H9 (cell line): ENCODE data around the gene LPGAT1. TPM values are rescaled to one million over a fixed set of nuclear protein-coding genes. Genes with fewer than 3 reads are reported as not detected.

Source experiments
- DNase-seq: peaks from one replicate; pipeline ENCODE4 v3.0.0-alpha.2; 2017
- H2AFZ ChIP-seq: one replicate; pipeline ENCODE4 v1.6.1; 2013; ENCODE audit warnings: mild to moderate bottlenecking, low read length, control low read depth, moderate library complexity
- H2AK5ac ChIP-seq: 2 replicates; pipeline ENCODE4 v1.6.1; 2013; ENCODE audit warnings: low read length, control low read depth, mixed read lengths; ENCODE audit not compliant: insufficient read length
- H2BK120ac ChIP-seq: one replicate; pipeline ENCODE4 v1.6.1; 2013; ENCODE audit warnings: low read depth, mild to moderate bottlenecking, low read length, control low read depth, inconsistent platforms; ENCODE audit not compliant: poor library complexity, severe bottlenecking
- H2BK12ac ChIP-seq: 2 replicates; pipeline ENCODE4 v1.6.1; 2013; ENCODE audit warnings: low read length, control low read depth, mixed read lengths, low read depth; ENCODE audit not compliant: insufficient read length
- H2BK15ac ChIP-seq: 2 replicates; pipeline ENCODE4 v1.6.1; 2013; ENCODE audit warnings: low read depth, low read length, control low read depth
- H2BK20ac ChIP-seq: one replicate; pipeline ENCODE4 v1.6.1; 2013; ENCODE audit warnings: low read depth, mild to moderate bottlenecking, low read length, control low read depth, inconsistent platforms; ENCODE audit not compliant: poor library complexity, severe bottlenecking
- H2BK5ac ChIP-seq: 2 replicates; pipeline ENCODE4 v1.6.1; 2013; ENCODE audit warnings: low read length, control low read depth, mixed read lengths; ENCODE audit not compliant: insufficient read length
- H3K14ac ChIP-seq: 2 replicates; pipeline ENCODE4 v1.6.1; 2013; ENCODE audit warnings: low read length, control low read depth; ENCODE audit not compliant: insufficient read depth
- H3K18ac ChIP-seq: 2 replicates; pipeline ENCODE4 v1.6.1; 2013; ENCODE audit warnings: low read depth, mild to moderate bottlenecking, mixed read lengths, low read length, control low read depth; ENCODE audit not compliant: insufficient read length
- H3K23ac ChIP-seq: 2 replicates; pipeline ENCODE4 v1.6.1; 2013; ENCODE audit warnings: low read length, control low read depth, mixed read lengths, low read depth; ENCODE audit not compliant: insufficient read length
- H3K23me2 ChIP-seq: 2 replicates; pipeline ENCODE4 v1.6.1; 2013; ENCODE audit warnings: low read depth, mild to moderate bottlenecking, mixed read lengths, low read length, control low read depth; ENCODE audit not compliant: insufficient read length, poor library complexity, severe bottlenecking
- H3K27ac ChIP-seq: 2 replicates; pipeline ENCODE4 v1.5.1; 2013; ENCODE audit warnings: low read length, control low read depth, mixed read lengths, low read depth; ENCODE audit not compliant: insufficient read length
- H3K27me3 ChIP-seq: 2 replicates; pipeline ENCODE4 v1.6.1; 2013; ENCODE audit warnings: low read length, control low read depth, inconsistent platforms; ENCODE audit not compliant: insufficient read depth
- H3K4ac ChIP-seq: 2 replicates; pipeline ENCODE4 v1.6.1; 2013; ENCODE audit warnings: low read depth, mild to moderate bottlenecking, control low read depth, inconsistent platforms, low read length, moderate library complexity
- H3K4me1 ChIP-seq: 2 replicates; pipeline ENCODE4 v1.6.1; 2013; ENCODE audit warnings: low read length, control low read depth, inconsistent platforms; ENCODE audit not compliant: insufficient read depth
- H3K4me2 ChIP-seq: 2 replicates; pipeline ENCODE4 v1.6.1; 2013; ENCODE audit warnings: low read length, control low read depth, mixed read lengths; ENCODE audit not compliant: insufficient read length, insufficient read depth
- H3K56ac ChIP-seq: 2 replicates; pipeline ENCODE4 v1.6.1; 2013; ENCODE audit warnings: low read depth, mild to moderate bottlenecking, mixed read lengths, low read length, control low read depth; ENCODE audit not compliant: insufficient read length
- H3K79me1 ChIP-seq: 2 replicates; pipeline ENCODE4 v1.6.1; 2013; ENCODE audit warnings: low read depth, mild to moderate bottlenecking, moderate library complexity, low read length, control low read depth, inconsistent platforms; ENCODE audit not compliant: insufficient read depth, poor library complexity, severe bottlenecking
- H3K79me2 ChIP-seq: 2 replicates; pipeline ENCODE4 v1.6.1; 2013; ENCODE audit warnings: low read length, control low read depth, inconsistent platforms; ENCODE audit not compliant: insufficient read depth
- H3K9ac ChIP-seq: 2 replicates; pipeline ENCODE4 v1.6.1; 2013; ENCODE audit warnings: low read length, control low read depth, mixed read lengths; ENCODE audit not compliant: insufficient read length; ENCODE audit errors: extremely low read depth
- H3K9me3 ChIP-seq: one replicate; pipeline ENCODE4 v1.6.1; 2013; ENCODE audit warnings: low read depth, low read length, inconsistent platforms; ENCODE audit not compliant: control insufficient read depth
- H3T11ph ChIP-seq: one replicate; pipeline ENCODE4 v1.6.1; 2013; ENCODE audit warnings: mild to moderate bottlenecking, low read length, control low read depth, inconsistent platforms
- H4K20me1 ChIP-seq: one replicate; pipeline ENCODE4 v1.6.1; 2013; ENCODE audit not compliant: control insufficient read depth, insufficient read length, insufficient read depth
- H4K5ac ChIP-seq: 2 replicates; pipeline ENCODE4 v1.6.1; 2013; ENCODE audit warnings: low read depth, mild to moderate bottlenecking, mixed read lengths, low read length, control low read depth; ENCODE audit not compliant: insufficient read length
- H4K8ac ChIP-seq: replicated peaks from 2 replicates; pipeline ENCODE4 v1.6.1; 2013; ENCODE audit warnings: low read length, control low read depth, mixed read lengths, low read depth; ENCODE audit not compliant: insufficient read length
- H4K91ac ChIP-seq: 2 replicates; pipeline ENCODE4 v1.6.1; 2013; ENCODE audit warnings: low read depth, mild to moderate bottlenecking, moderate library complexity, mixed read lengths, low read length, control low read depth; ENCODE audit not compliant: insufficient read length
- H3K27ac Mint-ChIP-seq, 3 experiments: 2 replicates in 2 of 3; 3 replicates in 1 of 3; pipeline ENCODE4 v1.8.0; 2020 to 2021; ENCODE audit warnings: mixed read lengths in 3 of 3, mild to moderate bottlenecking in 1 of 3, moderate library complexity in 1 of 3
- H3K27me3 Mint-ChIP-seq: 2 replicates; pipeline ENCODE4 v1.8.0; 2021; ENCODE audit warnings: low read depth, mild to moderate bottlenecking, moderate library complexity, mixed read lengths
- H3K36me3 Mint-ChIP-seq, 3 experiments: 2 replicates in 2 of 3; 3 replicates in 1 of 3; pipeline ENCODE4 v1.8.0; 2020 to 2021; ENCODE audit warnings: low read depth in 3 of 3, mixed read lengths in 3 of 3; ENCODE audit not compliant: insufficient read depth in 1 of 3
- H3K4me1 Mint-ChIP-seq, 2 experiments: 2 replicates each; pipeline ENCODE4 v1.8.0; 2020; ENCODE audit warnings: mixed read lengths in 2 of 2
- H3K4me3 Mint-ChIP-seq, 2 experiments: 2 replicates in 1 of 2; 3 replicates in 1 of 2; pipeline ENCODE4 v1.8.0; 2020 to 2021; ENCODE audit warnings: mild to moderate bottlenecking in 2 of 2, mixed read lengths in 2 of 2, moderate library complexity in 1 of 2
- H3K9me3 Mint-ChIP-seq, 2 experiments: 2 replicates in 1 of 2; 3 replicates in 1 of 2; pipeline ENCODE4 v1.8.0; 2020; ENCODE audit warnings: mild to moderate bottlenecking in 2 of 2, mixed read lengths in 2 of 2, moderate library complexity in 1 of 2
- CTCF ChIP-seq: fragments of 200-600 bp; sonication (generic); conservative IDR thresholded peaks from 3 replicates; pipeline ENCODE4 v1.8.0; 2021; ENCODE audit warnings: antibody characterized with exemption, mild to moderate bottlenecking
- WGBS: extraction: QIAGEN DNeasy Blood & Tissue Kit; methylation state at CpG from one replicate; pipeline ENCODE4 v1.1.7; 2013; ENCODE audit warnings: missing lambda C conversion rate, low lambda C conversion rate, mixed read lengths; ENCODE audit not compliant: insufficient read length; ENCODE audit errors: extremely low coverage; 5-methylcytosine and 5-hydroxymethylcytosine counted together
- total RNA-seq: library from RNA; stranded (reverse); gene quantifications from 2 replicates; pipeline ENCODE4 v1.2.1, GENCODE V29; 2021

LPGAT1 gene
- total RNA-seq, 1 experiment from 2014 or later: 12.2 TPM

- H3K23ac ChIP-seq: no peak overlapping the region
- Mint-ChIP-seq H3K4me3 (no peak overlapping the region), H3K27ac (no peak overlapping the region), H3K4me1 (peaks cover 0 to 6% of the 10 kb centered on the region in 2 experiments; a peak in 2 of 4 replicates), H3K27me3 (no peaks in the 10 kb centered on the region), H3K9me3 (no peaks in the 10 kb centered on the region), H3K36me3 (no peaks in the 10 kb centered on the region)
- H3K18ac ChIP-seq: no peak overlapping the region
- no peaks in the 10 kb centered on the region for H3K4me1 ChIP-seq
- no peak overlapping the region for H2BK120ac ChIP-seq
- H3K4me2 ChIP-seq: no peak overlapping the region
- no peaks in the 10 kb centered on the region for H3K23me2 ChIP-seq
- no peaks in the 10 kb centered on the region for H4K20me1 ChIP-seq
- no peaks in the 10 kb centered on the region for H3K9me3 ChIP-seq
- no peak overlapping the region for H3K56ac ChIP-seq
- H3K79me1 ChIP-seq: no peaks in the 10 kb centered on the region
- H2AK5ac ChIP-seq: no peak overlapping the region
- no peak overlapping the region for H4K91ac ChIP-seq
- no peaks in the 10 kb centered on the region for H3K79me2 ChIP-seq
- H4K8ac ChIP-seq: no peak overlapping the region
- no peak overlapping the region for H3K9ac ChIP-seq
- no peak for TF ChIP-seq CTCF
- no peak overlapping the region for H3T11ph ChIP-seq
- no peak overlapping the region for H4K5ac ChIP-seq
- no peaks in the 10 kb centered on the region for H3K27me3 ChIP-seq
- no peak overlapping the region for H3K27ac ChIP-seq
- H3K14ac ChIP-seq: no peak overlapping the region
- H3K4ac ChIP-seq: no peak overlapping the region
- H2BK20ac ChIP-seq: no peak overlapping the region
- no peak for DNase-seq
- H2BK15ac ChIP-seq: no peak overlapping the region
- H2BK5ac ChIP-seq: no peak overlapping the region
- WGBS: no CpG with 5 or more reads among the region's 7 CpGs
- no peak overlapping the region for H2BK12ac ChIP-seq
- no peak overlapping the region for H2AFZ ChIP-seq
Measured at GRCh38 chr1:211729238-211729637, 101.3 kb downstream of the LPGAT1 start.
